Inflammatory macrophage (primary cell): ENCODE data around the gene BHLHE23.
"Not testable (repeated sequence)": the region's sequence is repeated elsewhere in the genome, so short reads cannot be mapped to it uniquely, and the experiment has no call there.

Source experiments
- DNase-seq, 2 donors: peaks; one replicate each; pipeline ENCODE4 v3.0.0-alpha.2; 2020 to 2022

Gene BHLHE23

DNA sequence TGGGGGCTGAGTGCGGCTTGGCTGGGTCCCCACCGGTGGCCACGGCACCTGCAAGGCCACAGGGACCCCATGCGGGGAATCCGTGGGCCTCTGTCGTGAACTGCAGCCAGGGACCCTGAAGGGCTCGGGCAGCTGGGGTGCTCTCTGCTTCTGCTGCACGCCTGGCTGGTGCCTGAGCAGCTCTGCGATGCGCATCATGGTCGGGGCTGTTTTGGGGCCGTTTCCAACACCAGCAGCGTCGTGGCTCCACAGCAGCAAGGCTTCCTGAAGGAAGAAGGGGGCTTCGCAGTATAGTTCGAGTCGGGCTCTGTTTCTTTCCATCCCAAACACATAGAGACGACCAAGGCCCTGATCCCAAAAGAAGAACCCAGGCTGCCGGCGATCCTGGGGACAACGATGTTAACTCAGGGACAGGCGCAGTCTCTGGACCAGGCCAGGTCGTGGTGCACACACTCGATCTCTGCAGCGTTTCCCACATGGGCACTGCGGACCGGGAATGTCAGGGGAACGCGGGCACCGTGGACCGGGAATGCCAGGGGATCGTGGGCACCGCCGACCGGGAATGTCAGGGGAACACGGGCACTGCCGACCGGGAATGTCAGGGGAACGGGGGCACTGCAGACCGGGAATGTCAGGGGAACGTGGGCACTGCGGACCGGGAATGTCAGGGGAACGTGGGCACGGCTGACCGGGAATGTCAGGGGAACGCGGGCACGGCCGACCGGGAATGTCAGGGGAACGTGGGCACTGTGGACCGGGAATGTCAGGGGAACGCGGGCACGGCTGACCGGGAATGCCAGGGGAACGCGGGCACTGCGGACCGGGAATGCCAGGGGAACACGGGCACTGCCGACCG is 36.8 kb upstream of the BHLHE23 start:
- DNase-seq, result no peak

DNA sequence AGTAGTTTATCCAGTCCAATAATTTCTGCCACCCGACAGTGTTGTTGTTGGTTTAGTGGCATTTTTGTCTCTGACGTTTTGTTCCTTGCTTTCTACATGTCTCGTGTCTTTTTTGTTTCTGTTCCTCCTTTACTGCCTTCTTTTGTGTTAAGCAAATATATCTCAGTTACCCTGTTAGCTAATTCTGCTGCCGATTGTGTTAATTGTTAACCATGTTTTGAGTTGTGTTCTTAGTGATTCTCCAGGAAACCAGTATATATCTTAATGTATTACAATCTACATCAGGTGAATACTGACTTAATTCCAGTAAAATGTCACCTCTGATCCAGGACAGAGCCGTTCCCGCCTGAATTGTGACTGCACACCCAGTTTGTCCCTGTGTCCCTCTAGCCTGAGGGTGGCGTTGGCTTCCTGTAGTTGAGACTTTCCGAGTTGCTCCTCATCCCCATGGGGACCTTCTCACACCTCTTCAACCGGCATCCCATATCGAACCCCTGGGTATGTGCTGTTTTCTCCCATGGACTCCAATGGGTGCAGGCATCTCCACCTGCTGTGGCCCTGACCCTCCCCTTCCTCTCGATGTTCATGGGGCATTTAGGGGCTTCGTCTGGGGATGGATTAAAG is 35.8 kb upstream of the BHLHE23 start:
- no peak for DNase-seq

- DNase-seq, result no peak
Observed at GRCh38 chr20:63041776-63042175, 35.0 kb upstream of the BHLHE23 start.

- no peak for DNase-seq
Observed at GRCh38 chr20:63037669-63038268, 31.0 kb upstream of the BHLHE23 start.

- DNase-seq, result no peak
Observed at GRCh38 chr20:63036291-63036690, 29.5 kb upstream of the BHLHE23 start.

- no peak for DNase-seq
Observed at GRCh38 chr20:63035603-63036185, 28.9 kb upstream of the BHLHE23 start.

DNA sequence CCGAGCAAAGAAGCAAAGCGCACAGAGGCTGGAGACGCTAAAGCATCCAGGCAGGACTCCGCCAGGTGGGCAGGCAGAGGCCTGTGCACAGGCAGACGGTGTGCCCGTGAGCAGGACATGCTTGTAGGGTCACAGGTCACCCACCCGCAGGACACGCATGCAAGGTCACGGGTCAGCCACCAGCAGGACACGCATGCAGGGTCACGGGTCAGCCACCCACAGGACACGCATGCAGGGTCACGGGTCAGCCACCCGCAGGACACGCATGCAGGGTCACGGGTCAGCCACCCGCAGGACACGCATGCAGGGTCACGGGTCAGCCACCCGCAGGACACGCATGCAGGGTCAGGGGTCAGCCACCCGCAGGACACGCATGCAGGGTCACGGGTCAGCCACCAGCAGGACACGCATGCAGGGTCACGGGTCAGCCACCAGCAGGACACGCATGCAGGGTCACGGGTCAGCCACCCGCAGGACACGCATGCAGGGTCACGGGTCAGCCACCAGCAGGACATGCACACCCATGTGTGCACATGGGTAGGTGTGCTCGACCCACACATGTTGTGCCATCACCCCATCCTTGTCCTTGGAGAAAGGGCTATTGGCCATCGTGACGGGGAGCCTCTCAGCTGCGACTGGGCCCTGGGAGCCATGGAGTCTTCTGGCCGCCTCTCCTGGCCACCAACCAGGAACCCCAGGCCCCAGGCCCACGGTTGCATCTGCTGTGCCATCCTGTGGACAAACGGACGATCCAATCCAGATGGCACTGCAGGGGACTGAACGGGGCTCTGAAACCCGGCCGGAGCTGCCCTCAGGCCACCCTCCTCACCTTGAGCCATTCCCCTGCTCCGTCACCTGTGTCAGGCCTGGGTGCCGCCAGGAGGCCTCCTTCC is 28.2 kb upstream of the BHLHE23 start:
- not testable (repeated sequence) for DNase-seq

DNA sequence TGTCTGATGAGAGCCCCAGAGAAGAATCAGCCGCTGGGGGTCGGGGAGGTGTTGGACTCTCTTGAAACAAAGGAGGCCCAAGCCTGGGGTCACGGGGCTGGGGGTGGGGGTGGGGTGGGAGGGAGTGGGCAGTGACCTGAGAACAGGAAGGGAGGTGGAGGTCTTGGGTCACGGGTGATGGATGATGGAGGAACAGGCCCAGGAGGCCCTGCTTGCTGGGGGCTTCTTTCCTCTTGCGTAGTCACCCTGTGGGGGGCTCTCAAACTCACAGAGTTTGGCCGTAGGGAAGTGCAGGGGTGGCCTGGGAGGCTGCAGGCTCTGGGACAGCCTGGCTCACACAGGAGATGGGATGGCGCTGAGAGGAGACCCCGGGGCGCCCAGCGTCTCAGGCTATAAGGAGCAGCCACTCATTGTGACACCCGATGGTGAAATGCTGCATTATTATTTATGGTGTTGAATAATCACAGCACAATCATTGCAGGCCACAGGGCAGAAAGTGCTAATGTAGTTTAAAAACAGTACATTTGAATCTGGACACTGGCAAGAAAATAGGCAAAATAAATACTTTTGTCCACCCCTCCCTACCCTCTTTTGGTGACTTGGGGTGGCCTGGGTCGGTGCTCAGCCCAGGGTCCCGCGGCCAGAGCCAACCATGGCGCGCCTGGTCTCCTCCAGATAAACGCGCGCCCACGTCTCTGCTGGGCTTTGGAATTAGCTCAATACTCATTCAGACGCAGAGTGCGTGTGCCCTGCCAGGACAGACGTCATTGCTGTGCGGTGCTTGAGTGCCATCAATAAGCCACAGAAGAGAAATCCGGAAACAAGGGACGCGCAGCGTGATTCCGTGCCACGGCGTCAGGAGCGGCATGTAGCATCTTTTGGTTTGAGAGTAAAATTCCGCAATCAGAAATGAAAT is 27.3 kb upstream of the BHLHE23 start:
- no peak for DNase-seq

- DNase-seq, result no peak
Observed at GRCh38 chr20:63032861-63033793, 26.4 kb upstream of the BHLHE23 start.

DNA sequence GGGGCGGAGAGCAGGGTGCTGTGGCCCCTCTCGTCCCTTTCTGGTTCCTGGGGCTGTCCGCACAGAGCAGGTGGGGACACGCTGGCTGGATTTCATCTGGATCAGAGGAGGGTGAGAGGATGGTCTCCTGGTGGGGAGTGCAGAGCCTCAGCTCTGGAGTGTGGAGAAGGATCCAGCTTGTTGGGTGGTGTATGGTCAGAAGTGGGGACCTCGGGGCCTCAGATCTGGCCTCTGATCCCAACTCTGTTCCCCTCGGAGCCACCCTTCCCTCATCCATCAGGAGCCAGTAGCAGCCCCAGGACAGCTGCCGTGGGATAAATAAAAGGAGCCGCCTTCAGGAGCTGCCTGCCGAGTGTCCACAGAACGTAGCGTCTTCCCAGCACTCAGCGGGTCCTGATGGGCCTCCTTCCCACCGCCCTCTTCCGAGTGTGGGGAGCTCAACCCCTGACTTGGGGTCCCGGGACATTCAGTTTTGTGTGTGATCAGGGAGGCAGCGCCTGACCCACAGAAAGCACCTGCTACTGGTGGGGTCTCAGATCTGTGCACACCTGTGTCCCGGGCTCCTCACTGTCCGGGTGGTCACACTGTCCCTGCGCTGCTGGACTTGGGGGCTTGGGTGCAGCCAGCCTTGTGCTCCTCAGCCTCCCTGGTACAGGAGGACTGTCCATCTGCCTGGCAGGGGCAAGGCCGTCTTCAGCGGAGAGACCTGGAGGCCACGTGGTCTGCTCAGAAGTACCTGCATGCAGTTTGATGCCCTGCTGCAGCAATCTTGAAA is 25.4 kb upstream of the BHLHE23 start:
- DNase-seq, result no peak

DNA sequence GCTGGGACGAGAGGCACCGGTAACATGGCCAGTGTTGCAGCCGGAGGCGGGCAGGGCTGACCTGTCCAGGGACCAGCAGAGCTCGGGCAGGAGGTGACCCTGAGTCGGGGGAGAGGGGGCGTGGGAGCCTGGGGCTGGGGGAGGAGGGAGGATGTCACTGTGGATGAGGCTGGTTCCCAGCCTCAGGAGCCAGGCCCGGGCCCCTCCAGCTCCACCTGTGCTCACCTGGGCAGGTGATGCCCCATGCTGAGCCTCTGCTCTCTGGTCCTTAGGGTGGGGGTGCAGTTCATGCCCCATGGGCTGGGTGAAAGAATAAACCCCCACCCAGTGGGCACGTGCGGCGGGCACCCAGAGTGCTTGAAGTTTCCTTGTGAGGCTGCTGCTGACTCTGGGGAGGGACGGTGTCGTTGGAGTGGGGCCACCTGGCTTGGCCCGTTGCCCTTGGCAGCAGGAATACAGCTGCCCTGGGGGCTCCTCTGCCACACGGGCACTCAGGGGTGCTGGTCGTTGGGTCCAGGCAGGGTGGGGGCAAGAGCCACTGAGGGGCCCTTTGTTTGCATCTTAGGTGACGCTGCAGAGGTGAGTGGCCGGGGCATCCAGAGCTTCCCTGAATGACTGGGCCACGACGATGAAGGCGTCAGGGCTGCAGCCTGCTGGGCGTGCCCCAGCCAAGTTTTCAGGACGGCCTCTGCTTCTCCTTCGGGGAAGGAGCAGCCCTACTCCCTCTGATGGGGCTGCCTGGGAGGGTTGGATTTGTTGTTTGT is 24.7 kb upstream of the BHLHE23 start:
- DNase-seq, result no peak

GRCh38 chr20:63029358-63030121 is 22.8 kb upstream of the BHLHE23 start:
- DNase-seq, result no peak

DNA sequence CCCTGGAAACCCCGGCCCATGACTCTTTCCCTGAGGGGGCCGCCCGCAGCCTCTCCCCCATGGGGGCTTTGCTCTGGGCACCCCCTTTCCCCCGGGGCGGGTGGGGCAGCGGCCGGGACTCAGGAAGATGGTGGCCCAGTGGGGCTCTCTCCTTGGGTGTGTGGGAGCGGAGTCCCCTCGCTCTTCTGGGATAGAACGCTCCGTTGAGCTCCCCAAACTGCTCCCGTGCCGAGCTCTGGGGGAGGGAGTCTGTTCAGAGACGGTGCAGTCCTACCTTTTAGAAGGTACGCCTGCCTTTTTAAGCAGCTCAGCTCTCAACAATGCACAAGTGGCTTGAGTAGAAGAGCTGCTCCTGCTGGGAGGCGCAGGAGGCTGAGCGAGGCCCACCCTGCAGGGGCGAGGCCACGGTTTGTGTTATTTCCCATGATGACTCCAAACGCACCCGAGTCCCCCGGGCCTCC is 21.7 kb upstream of the BHLHE23 start:
- no peak for DNase-seq

DNA sequence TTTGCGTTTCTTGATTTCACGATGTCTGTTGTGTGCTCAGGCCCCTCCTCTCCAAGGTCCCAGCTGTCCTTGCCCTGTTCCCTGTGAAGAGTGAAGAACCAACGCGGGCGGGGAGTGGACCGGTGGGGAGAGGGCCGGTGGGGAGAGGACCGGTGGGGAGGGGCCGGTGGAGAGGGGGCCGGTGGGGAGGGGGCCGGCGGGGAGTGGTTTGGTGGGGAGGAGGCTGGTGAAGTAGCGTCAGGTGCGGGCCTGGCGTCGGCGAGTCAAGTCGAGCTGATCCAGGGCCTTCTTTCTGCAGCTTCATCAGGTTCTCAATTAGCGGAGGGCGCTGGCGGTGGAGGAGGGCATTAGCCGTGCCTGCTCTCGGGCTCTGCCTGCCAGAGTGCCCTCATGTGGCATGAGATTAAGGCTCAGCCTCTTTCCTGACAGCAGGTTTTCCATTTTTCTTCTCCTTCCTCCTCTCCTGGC is 21.2 kb upstream of the BHLHE23 start:
- DNase-seq, result peak in 1 of 2 donors; percentile 9

- DNase-seq, result no peak
Observed at GRCh38 chr20:63027221-63027921, 20.6 kb upstream of the BHLHE23 start.

GRCh38 chr20:63026582-63027165 is 19.9 kb upstream of the BHLHE23 start:
- no peak for DNase-seq
